HG03066 (cell line): Measurements from ENCODE around the gene PREX1.
"Not testable (repeated sequence)": the region's sequence is repeated elsewhere in the genome, so short reads cannot be mapped to it uniquely, and the experiment has no call there.

Experiments
- ATAC-seq: cut with Tn5 transposase; IDR thresholded peaks from one replicate; pipeline ENCODE4 v1.9.1; 2021; ENCODE audit warnings: low read depth; ENCODE audit not compliant: unreplicated experiment

The PREX1 gene

DNA sequence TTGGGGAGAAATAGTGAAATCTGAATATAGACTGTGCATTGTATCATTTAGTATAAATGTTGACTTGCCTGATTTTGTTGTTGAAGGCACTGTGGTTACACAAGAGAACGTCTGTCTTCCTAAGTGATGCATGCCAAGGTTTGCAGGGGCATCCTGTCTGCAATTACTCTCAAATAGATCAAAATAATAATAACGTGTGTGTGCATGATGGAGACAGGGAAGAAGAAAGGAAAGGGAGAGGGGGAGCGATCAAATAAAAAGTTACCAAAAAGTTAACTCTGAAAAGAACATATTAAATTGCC is 14.4 kb downstream of the PREX1 start:
- ATAC-seq: no peak

DNA sequence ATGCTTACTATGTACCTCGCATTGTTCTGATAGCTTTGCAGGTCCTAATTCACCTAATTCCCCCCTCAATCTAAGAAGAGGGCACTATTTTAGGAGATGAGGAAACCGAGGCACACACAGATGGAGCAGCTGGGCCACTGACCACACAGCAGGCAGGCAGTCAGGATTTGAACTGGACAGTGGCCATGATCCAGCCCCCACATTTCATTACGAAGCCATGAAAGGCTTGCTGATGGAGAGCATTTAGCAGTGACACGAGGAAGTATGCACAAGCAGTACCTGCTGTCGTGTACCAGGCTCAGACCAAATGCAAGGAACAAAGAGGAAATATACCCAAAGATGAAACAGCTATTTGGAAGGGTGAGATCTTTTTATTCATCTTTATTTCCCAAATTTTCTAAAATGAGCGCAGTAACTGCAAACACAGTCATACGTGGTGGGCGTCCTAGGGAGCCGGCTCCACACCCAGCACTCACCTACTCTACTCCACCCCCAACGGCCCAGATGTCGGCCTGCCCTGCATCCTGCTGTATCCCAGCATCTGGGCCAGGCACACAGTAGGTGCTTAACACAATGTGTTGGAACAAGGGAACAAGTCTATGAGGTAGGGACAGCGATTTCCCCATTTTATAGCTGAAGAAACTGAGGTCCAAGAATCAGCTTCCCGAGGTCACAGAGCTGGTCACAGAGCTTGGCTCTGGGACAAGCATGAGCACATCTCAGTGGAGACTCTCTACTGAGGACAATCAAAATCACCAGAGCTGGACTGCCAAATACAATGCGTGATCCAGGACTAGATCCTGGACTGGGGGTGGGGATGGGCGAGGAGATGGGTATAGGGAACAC is 15.0 kb downstream of the PREX1 start:
- ATAC-seq: no peak

DNA sequence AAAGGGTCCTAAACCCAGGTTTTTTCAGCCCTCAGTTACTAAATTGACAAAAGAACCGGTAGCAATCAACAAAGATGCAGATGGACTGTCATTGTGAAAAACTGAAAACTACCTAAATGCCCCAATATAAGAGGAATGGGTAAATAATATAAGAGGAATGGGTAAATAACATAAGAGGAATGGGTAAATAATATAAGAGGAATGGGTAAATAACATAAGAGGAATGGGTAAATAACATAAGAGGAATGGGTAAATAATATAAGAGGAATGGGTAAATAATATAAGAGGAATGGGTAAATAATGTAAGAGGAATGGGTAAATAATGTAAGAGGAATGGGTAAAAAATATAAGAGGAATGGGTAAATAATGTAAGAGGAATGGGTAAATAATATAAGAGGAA is 15.7 kb downstream of the PREX1 start:
- ATAC-seq: not testable (repeated sequence)

DNA sequence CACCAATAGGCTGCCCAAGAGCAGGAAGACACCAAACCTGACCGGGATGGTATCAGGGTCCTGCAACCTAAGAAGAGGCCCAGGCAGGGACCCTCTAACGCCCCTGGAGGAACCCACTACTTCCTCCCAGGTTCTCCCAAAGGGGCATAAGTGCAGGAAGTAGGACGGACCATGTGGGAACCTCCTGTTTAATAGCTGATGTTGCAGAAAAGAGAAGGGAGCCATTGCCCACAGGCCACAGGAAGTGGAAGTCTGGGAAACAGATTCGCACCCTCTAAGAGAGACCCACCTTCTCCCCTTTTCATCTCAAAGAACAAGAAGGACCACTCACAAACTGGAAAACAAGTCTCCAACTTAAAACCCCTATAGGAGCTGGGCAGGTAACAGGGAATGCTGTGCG is 18.1 kb downstream of the PREX1 start:
- no peak for ATAC-seq

DNA sequence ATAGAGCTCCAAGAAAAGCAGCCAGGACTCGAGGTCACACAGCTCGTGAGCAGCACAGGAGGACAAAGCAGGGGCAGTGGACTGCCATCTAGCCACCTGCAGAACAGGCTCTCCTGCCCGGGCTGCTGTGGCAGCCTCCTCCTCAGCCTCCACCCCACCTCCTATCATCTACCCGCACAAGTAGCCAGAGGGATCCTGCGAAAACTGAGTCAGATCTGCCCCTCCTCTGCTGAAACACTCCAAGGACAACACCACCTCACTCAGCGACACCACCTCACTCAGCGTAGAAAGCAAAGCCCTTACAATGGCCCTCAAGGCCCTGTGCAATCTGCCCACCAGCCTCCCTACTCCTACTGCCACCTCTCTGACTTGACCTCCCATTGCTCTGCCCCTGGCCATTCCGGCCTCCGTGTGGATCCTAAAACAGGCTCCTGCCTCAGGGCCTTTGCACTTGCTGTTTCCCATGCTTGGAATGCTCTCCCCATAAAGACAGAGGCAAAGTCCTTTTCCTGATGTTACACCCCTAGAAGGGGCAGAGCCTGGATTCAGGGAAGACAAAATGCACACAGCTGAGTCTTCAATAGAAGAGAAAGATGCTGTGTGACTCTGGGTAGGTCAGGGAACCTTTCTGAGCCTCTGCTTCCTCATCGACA is 19.3 kb downstream of the PREX1 start:
- ATAC-seq: no peak

DNA sequence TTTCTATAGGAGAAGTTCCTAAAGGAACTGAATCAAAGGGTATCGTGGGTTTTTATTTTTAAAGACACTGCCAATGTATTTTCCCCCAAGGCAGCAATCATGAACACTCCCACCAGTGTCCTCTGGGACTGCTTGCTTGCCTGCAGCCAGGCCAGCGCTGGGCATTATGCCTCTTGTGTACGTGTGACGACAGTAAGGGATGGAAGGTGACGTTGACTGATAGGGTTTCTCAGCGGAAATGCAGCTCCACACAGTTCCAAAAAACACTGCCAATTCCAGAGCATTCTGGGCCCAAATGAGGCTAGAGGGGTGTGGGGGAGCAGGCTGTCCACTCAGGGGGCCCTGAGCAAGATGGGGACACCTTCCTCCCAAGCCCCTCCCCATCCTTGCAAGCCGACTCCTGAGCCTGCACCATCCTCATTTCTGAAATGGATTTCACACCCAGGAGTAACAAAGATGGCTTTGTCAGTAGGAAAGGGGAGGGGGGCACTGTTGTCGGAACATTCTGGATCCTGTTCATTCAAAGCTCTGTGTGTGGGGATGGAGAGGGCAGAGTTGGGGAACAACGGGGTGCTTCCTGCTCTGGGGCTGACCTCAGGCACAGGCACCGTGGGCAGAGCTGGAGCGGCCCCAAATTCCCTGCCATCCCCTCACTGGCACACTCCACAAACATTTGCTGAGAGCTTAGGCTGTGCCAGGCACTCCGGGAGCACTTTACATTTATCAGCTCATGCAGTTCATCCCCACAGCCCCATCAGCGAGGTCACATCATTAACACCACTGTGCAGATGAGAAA is 20.0 kb downstream of the PREX1 start:
- no peak for ATAC-seq

DNA sequence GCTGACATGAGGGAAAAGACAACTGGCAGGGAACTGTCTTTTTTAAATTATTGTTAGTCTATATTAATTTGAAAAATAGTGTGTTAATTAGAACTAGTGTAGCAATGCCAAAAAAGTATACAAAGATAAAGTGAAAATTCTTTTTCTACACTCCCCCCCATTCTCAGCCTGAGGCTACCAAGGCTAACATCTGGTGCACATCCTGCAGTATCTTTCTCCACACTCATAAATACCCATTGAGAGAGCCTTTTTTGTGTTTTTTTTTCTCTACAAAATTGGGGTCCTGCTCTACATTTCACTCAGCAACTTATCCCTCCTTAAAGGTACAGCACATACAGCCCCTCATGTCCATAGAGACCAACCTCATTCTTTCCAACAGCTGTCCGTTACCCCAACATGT is 20.7 kb downstream of the PREX1 start:
- no peak for ATAC-seq

DNA sequence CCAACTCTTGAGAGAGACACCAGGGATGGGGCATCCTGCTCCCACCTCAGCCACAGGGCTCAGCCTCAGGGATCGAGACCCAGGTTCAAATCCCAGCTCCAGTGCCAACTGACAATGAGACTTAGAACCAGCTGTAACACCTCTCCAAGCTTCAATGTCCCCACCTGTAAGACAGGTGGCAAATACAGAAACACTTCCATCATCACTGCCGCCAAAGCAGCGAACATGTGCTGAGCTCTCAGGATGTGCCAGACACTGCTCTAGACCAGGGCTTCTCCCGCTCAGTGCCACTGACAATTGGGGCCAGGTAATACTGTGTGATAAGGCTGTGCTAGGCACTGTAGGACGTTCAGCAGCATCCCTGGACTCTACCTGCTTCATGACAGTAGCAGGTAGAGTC is 22.1 kb downstream of the PREX1 start:
- ATAC-seq: no peak

DNA sequence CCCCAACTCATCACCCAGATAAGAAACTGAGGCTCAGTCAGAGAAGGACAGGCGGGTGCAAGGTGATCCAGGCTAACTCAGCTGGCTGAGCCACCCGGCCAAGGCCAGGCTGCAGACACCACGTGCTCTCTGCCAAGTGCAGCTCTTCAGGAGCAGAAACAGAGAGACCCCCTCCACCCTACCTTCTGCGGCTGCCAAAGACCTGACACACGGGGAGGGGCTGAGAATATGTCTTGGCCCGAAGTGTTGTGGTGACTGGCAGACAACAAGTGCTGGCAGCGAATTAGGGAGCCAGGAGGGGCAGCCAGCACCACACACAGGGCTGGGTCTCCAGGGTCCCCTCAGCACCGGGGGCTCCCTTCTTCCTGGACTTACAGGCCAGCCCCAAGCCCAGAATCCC is 22.5 kb downstream of the PREX1 start:
- no peak for ATAC-seq

DNA sequence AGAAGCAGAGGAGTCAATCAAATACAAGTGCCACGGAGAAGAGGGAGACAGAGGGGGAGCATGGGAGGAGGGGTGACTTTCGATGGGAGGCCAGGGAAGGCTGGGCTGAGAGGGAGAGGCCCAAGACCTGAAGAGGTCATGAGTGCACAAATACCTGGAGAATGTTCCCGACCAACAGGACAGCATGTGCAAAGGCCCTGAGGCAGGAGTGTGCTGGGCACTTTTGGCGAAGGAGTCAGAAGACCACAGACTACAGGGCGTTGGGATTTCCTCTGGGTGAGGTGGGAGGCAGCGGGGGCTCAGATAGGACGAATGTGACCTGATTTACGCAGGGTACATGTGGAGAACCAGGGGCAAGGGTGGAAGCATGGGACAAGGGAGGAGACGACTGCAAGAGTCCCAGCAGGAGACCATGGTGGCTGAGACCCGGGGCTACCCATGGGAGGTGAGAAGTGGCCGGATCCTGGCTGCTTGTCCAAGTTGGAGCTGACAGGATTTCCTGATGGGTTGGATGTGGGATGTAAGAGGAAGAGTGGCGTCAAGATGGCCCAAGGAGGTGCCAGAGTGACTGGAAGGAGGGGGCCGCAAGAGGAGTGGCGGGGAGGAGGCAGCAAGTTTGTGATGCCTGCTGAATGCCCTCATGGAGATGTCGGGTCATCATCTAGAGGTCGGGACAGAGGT is 23.4 kb downstream of the PREX1 start:
- ATAC-seq: no peak

DNA sequence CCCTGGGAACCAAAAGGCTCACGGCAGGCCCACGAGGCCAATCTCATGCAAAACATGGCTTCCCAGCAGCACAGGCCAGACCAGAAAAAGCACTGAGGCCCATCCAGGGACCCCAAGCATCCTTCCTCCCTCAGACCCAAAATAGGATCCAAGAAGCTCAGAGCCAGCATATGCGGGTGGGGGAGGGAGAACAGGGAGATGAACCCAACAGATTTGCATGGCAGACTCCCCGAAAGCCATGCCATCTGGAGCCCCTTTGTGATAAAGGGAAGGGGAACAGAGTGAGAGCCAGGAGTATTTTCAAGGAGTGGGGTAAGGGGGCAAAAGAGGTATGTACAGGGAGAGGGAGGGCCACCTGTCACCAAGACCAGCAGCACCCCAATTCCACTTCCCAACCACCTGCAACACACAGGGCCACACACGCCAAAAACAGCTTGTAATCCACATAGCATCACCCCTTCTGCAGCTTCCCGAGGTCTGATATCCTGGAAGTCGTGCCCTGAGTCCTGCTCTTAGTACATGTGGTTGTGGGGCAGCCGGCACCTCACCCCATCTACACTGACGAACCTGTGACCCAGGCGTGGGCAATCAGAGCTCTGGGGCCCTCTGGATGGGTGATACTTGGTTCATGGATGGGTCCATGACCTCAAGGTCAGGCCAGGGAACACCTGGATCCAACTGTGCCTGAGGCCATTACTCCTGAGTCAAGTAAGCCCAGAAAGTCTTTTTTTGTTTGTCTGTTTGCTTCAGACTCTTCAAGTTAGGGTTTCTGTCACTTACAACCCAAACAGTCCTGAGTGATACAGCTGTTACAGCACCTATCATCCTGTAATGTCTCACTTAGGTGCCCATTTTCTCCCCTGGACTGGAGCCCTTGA is 24.4 kb downstream of the PREX1 start:
- ATAC-seq: no peak

DNA sequence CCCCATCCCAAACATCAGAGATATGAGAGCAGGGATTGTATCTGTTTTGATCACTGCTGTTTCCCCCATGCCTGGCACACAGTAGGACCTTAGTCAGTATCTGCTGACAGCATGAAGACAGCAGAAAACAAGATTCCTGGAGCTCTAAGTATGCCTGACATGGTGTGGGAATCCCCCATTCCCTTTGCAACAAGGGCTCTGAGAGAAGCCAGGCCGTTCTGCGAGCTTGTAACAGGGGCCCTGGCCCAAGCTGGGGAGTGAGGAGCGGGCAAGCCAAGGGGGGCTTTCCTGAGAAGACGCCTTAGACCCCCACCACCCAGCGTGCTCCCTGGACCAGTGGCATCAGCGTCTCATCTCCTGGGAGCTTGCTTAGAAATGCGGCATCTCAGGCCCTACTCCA is 25.2 kb downstream of the PREX1 start:
- ATAC-seq: no peak

DNA sequence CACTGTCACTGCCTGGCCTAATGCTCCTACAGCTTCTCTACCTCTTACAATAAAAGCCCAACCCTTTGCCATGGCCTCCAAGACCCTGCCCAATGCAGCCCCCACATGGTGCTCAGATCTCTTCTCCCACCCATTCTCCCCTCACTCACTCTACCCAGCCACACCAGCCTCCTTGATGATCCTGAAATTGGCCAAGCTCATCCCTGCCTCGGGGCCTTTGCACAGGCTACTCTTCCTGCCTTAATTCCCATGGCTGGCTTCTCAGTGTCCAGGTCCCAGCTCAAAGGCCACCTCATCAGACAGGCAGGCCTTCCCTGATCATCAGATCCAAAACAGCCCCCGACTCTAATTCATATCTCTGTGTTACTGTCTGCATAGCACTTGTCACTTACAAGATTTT is 25.6 kb downstream of the PREX1 start:
- ATAC-seq: no peak

DNA sequence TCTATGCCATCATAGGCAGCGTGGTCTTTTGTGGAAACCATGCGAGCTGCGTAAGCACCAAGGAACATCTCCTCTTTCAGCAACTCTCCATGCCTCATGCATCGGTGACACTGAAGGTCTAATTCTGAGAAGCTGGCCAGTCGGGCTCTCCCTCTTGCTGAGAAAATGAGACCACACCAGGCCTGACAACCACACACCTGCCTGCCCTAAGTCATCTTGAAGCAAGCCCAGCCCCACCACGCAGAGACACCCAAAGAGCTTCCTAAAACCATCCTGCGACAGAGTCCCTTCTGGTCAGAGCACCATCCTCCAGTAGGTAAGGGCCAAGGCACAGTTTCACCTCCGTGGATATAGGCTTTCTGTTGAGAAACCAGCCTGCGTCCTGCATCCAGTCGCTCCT is 26.6 kb downstream of the PREX1 start:
- no peak for ATAC-seq

DNA sequence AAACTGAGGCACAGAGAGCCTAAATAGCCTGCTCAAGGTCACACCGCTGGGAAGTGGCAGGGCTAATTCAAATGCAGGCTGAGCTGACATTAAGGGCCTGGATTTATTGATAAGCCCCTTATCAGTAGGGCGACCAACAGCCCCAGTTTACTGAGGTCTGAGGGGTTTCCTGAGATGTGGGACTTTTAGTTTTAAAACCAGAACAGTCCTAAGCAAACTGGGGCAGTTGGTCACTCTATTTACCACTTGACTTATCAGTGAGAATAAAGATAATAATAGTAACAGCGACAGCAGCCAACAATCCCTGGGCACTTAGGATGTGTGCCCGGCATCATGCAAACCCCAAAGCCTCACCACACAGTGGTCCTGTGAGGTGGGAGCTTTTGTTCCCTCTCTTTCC is 27.6 kb downstream of the PREX1 start:
- ATAC-seq: no peak

DNA sequence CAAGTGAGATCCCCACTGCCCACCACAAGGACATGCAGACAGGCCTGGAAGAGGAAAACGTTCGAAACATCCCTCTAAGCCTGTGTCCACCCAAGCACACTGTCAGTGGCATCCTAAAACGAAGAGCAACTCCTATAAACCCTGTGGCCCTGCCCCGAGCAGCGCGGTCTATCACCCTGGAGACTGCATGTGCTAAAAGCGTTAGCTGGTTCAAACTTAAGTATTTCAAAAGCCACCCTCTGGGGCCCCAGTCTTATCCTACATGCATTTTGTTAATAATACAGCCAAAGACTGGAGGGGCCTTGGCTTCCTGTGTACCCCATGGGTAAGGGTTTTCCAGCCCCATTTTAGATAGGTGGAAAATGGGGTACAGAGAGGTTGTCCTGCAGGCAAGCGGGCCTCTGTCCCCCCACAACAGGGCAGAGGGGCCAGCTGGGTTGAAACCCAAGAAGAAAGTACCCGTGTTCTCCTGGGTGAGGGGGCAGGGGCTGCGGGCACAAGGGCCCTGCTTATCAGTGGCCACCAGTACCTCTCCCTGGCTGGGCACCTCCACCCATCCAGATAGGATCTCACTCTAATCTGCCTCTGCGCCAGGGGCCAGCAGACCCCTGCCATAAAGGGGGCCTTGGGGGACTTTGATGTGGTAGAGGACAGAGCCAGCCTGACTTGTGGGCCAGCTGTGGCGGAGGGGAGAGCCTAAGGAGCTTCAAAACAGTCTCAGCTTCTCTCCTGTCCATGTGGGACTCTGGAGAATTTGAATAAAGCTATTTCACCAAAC is 28.3 kb downstream of the PREX1 start:
- ATAC-seq: no peak

DNA sequence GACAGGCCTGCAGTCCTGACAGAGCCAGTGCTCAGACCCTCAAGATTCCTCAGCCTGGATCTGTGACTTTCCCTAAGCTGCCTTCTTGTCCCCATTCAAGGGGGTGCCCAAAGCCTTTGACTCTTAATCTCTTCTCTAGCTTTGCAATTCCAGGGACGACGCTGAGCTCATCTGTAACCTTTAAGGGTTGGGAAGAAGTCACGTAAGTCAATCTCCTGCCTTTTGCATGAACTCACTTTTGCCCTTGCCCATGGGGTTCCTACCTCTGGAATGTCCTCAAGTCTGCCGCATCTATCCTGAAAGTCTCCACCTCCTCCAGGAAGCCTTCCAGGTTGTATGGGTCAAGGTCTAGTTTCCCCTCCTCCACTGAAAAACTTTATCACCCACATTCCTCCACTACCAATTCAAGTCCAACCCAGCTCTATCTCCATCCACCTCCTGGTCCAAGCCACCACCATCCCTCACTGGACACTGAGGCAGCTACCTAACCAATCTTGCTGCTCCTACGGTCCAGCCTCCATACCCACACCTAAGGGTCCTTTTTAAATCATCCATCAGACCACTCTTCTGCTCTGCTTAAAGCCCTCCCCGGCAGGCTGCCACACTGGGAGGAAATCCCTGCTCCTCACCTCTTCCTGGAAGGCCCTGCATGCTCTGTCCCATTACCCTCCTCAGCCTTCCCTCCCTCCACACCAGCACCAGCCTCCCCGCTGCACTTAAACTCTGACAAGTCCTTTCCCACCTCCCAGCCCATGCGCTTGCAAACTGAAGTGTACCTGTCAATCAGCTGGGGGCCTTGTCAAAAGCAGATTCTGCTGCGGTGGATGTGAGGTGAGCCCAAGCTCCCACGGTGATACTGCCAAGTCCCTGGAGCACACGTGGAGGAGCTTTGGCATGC is 29.7 kb downstream of the PREX1 start:
- no peak for ATAC-seq

DNA sequence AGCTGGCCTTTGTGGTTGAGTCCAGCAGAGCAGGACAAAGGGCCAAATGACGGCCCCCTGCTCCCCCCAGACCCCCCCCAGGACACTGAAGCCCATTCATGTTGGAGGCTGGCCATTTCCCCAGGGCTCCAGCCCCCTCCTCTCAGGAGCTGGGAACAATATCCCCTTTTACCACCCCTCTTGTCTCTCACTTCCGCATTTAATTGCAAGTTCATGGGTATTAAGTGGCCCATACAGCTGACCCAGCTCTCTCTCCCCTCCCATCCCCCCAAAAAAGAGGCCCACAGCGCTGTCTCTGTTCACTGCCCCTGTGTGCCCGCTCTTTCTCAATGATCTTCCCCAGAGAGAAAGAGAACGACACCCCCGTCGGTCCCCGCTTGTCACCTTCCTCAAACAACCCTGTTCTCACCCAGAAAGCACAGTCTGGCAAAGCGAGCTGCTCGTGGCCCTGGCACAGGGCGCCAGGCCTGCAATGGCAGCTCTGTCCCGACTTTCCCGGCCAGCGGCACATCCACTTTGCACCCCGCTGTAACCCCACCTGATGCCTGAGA is 30.4 kb downstream of the PREX1 start:
- no peak for ATAC-seq
